Dermis lymphatic vessel endothelial cell (primary cell): Measurements from ENCODE around the gene LRRC37A3. TPM values are rescaled to one million over a fixed set of nuclear protein-coding genes. Genes with fewer than 3 reads are reported as not detected.

ENCODE experiments used
- total RNA-seq: library from RNA; depleted of rRNA; stranded (reverse); fragments of >200 nt; gene quantifications from 2 replicates; pipeline ENCODE4 v1.2.1, GENCODE V29; 2014

LRRC37A3 gene
- 3.5 and 5.1 TPM in 2 replicates for total RNA-seq

GRCh38 chr17:64919289-64920025 is at the start of gene LRRC37A3:
TSS of gene LRRC37A3 (minus strand) at chr17:64919478. CDS start at chr17:64897257, 22,221 bp downstream.

Other genes with a start within 250 kb of the LRRC37A3 start
- gene GNA13, start 137.3 kb upstream of the LRRC37A3 start, total RNA-seq, result 44.3 and 49.4 TPM in 2 replicates
- gene RGS9, start 217.9 kb upstream of the LRRC37A3 start, total RNA-seq, result 1.1 and 2.3 TPM in 2 replicates